ENCODE measurements around the gene RNASE8. TPM values are rescaled to one million over a fixed set of nuclear protein-coding genes. Genes with fewer than 3 reads are reported as not detected.

RNASE8 gene
- polyA plus RNA-seq, 3 donors = not detected

DNA sequence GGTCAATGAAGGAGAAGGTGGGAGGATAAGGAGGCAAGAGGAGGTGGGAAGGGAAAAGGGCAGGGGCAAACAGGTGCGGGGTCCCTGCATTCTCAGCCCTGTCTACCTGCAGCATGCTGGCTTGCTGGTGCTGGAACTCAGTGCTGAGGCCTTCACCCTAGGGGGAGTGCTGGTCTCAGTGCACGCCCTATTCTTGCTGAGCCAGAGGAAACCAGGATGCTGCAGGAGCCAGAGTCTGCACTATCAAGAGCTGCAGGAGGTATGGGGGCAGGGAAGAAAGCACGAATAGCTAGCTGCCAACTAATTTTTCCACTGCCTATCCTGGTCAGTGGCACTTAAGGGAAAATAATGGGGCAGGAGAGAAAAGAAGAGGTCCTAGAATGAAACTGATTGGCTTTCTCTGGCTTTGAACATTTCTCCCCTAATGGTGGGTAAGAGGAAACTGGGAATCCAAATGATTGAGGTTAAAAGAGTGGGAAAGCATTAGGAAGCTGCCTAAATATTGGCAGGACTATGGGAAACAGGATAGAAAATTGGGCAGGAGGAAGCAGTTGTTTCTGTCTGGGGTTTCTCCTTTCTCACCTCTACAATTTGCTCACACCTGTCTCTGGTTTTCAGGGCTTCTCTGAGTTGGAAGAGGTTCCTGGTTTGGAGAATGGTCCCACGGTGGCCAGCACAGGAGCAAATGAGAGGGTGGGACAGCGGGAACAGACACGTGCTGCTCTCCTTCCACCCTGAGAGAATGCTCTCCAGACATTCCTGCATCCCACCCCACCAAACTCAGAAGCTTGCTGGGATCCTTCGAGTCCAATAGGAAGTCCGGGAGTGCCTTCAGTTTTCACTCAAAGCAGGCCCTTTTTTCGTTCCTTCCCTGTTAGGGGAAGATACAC, 45.1 kb downstream of the RNASE8 start:
- no peak for DNase-seq
- Histone ChIP-seq H3K4me2 (replicated peaks; ENCODE audit: extremely low read depth, low read length, poor library complexity, severe bottlenecking) (peak overlapping the region; percentile 83), H3K9me3 (replicated peaks in 1 of 2; ENCODE audit: control insufficient read depth in 1 of 2, insufficient read depth in 1 of 2, low read length in 2 of 2) (no peaks in the 10 kb centered on the region), H3K4me1 (ENCODE audit: control insufficient read depth in 1 of 2, insufficient read depth in 2 of 2, low read length in 2 of 2) (peaks cover 47 to 52% of the 10 kb centered on the region in 2 donors), H3K27me3 (ENCODE audit: control insufficient read depth in 2 of 2, insufficient read depth in 2 of 2, low read length in 2 of 2) (peaks cover 0 to 3% of the 10 kb centered on the region in 2 donors), H3K4me3 (replicated peaks in 1 of 3; ENCODE audit: low read depth in 2 of 3, low read length in 3 of 3) (peak overlapping the region in 1 of 3 experiments; percentile 84), H3K79me2 (ENCODE audit: insufficient read depth, low read length) (no peaks in the 10 kb centered on the region), H4K20me1 (ENCODE audit: insufficient read depth, low read length) (no peaks in the 10 kb centered on the region), H3K9ac (ENCODE audit: insufficient read depth, low read length, poor library complexity, severe bottlenecking) (no peak overlapping the region), H2AFZ (ENCODE audit: insufficient read depth, low read depth, low read length, poor library complexity, severe bottlenecking) (no peak overlapping the region), H3K36me3 (replicated peaks in 1 of 2; ENCODE audit: control insufficient read depth in 1 of 2, insufficient read depth in 2 of 2, low read length in 2 of 2) (no peaks in the 10 kb centered on the region), H3K27ac (ENCODE audit: low read depth in 1 of 2, low read length in 2 of 2) (no peak overlapping the region)
- intact Hi-C loops (cut with micrococcal nuclease) = loop anchor here (5.0 to 10.0 kb wide), 4 partner anchors 35 to 638 kb away; partner anchors contain the start of genes ANG (in 1 of the 2), HNRNPC (in 1 of the 2), PIP4P1 (in 1 of the 2) and PNP (in 1 of the 2)
- TF ChIP-seq, protein P1, sequence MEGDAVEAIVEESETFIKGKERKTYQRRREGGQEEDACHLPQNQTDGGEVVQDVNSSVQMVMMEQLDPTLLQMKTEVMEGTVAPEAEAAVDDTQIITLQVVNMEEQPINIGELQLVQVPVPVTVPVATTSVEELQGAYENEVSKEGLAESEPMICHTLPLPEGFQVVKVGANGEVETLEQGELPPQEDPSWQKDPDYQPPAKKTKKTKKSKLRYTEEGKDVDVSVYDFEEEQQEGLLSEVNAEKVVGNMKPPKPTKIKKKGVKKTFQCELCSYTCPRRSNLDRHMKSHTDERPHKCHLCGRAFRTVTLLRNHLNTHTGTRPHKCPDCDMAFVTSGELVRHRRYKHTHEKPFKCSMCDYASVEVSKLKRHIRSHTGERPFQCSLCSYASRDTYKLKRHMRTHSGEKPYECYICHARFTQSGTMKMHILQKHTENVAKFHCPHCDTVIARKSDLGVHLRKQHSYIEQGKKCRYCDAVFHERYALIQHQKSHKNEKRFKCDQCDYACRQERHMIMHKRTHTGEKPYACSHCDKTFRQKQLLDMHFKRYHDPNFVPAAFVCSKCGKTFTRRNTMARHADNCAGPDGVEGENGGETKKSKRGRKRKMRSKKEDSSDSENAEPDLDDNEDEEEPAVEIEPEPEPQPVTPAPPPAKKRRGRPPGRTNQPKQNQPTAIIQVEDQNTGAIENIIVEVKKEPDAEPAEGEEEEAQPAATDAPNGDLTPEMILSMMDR (IDR thresholded peaks at IDR 0.05) = no peak
- Mint-ChIP-seq H3K9me3 (no peaks in the 10 kb centered on the region), H3K36me3 (no peaks in the 10 kb centered on the region), H3K27me3 (ENCODE audit: low read depth in 3 of 3) (peaks cover 0 to 13% (median 11%) of the 10 kb centered on the region in 3 donors), H3K4me3 (peak overlapping the region in 1 of 2 donors; percentile 74), H3K27ac (peak overlapping the region in 5 of 7 donors; percentile 46 to 99 (median 97)), H3K4me1 (peaks cover 49% of the 10 kb centered on the region)
- WGBS (ENCODE audit: insufficient coverage) = 37% methylated on average over 5 of the region's 9 CpGs

DNA sequence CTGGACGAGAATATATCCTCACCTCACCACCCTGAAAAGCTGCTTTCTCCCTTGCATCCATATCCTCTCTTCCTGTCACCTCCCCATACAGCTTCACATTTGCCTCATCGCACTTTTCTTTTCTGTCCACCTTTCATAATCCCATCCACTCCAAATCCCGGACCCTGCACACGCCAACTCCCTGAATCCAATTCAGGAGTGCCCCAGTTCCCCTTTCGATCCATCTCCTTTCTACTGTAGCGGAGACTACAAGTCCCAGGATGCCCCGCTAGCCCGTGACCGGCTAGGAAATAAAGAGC, 45.7 kb downstream of the RNASE8 start:
- peak overlapping the region; percentile 97 to 99 (median 98) for H3K27ac Mint-ChIP-seq
- intact Hi-C loops (cut with micrococcal nuclease) = loop anchor here (5.0 to 10.0 kb wide), 4 partner anchors 36 to 639 kb away; partner anchors contain the start of genes ANG (in 1 of the 2), HNRNPC (in 1 of the 2), PIP4P1 (in 1 of the 2) and PNP (in 1 of the 2)
- H3K4me3 Mint-ChIP-seq = peak overlapping the region; percentile 71 to 74

More for the DNA sequence above, 45.7 kb downstream of the RNASE8 start:
- peak overlapping the region; percentile 95 to 98 for H3K27ac ChIP-seq (ENCODE audit: low read depth in 1 of 2, low read length in 2 of 2)
- H3K4me1 ChIP-seq (ENCODE audit: control insufficient read depth in 1 of 2, insufficient read depth in 2 of 2, low read length in 2 of 2) = peaks cover 47 to 52% of the 10 kb centered on the region in 2 donors
- Mint-ChIP-seq H3K27me3 (ENCODE audit: low read depth in 3 of 3) (peaks cover 0 to 13% (median 11%) of the 10 kb centered on the region in 3 donors), H3K36me3 (no peaks in the 10 kb centered on the region), H3K9me3 (no peaks in the 10 kb centered on the region), H3K4me1 (peaks cover 49% of the 10 kb centered on the region)
- no peaks in the 10 kb centered on the region for H3K36me3 ChIP-seq (replicated peaks in 1 of 2; ENCODE audit: control insufficient read depth in 1 of 2, insufficient read depth in 2 of 2, low read length in 2 of 2)
- H3K4me3 ChIP-seq (replicated peaks in 1 of 3; ENCODE audit: low read depth in 2 of 3, low read length in 3 of 3) = peak overlapping the region in 1 of 3 experiments; percentile 84
- H3K9me3 ChIP-seq (replicated peaks in 1 of 2; ENCODE audit: control insufficient read depth in 1 of 2, insufficient read depth in 1 of 2, low read length in 2 of 2) = no peaks in the 10 kb centered on the region
- H3K79me2 ChIP-seq (ENCODE audit: insufficient read depth, low read length) = no peaks in the 10 kb centered on the region
- H4K20me1 ChIP-seq (ENCODE audit: insufficient read depth, low read length) = no peaks in the 10 kb centered on the region
- WGBS (ENCODE audit: insufficient coverage) = 0% methylated on average over 7 of the region's 9 CpGs
- H2AFZ ChIP-seq (ENCODE audit: insufficient read depth, low read depth, low read length, poor library complexity, severe bottlenecking) = peak overlapping the region; percentile 86
- H3K27me3 ChIP-seq (ENCODE audit: control insufficient read depth in 2 of 2, insufficient read depth in 2 of 2, low read length in 2 of 2) = peaks cover 0 to 3% of the 10 kb centered on the region in 2 donors
- peak overlapping the region; percentile 83 for H3K4me2 ChIP-seq (replicated peaks; ENCODE audit: extremely low read depth, low read length, poor library complexity, severe bottlenecking)
- H3K9ac ChIP-seq (ENCODE audit: insufficient read depth, low read length, poor library complexity, severe bottlenecking) = peak overlapping the region; percentile 91
- TF ChIP-seq, protein P1 (IDR thresholded peaks at IDR 0.05) = no peak
- peak in 1 of 3 donors; percentile 97 for DNase-seq

Data from CD14-positive monocyte (primary cell).